ENCODE results near the gene SCN10A.
A peak's percentile ranks its signal among the peaks of the same experiment; 100 is the strongest.

The SCN10A gene

DNA sequence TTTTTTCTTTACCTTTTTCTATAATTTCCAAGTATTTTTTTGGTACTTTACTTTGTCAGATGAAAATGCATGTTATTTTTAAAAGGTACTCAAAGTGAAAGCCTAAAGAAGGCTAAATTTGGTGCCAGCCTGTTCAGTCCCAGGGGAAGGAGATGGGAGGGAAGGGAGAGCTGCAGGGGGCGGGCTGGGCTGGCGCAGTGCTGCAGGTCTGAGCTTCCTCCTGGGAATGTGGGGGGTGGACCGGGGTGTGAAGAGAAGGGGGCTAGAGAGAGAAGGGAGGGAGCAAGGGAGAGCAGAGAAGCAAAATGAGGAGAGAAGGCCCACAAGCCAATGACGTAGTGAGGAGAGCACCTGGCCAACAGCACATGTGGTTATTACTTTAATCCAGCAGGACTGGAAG, 95.6 kb downstream of the SCN10A start:
- DNase-seq (ENCODE audit: low read depth) = no peak

DNA sequence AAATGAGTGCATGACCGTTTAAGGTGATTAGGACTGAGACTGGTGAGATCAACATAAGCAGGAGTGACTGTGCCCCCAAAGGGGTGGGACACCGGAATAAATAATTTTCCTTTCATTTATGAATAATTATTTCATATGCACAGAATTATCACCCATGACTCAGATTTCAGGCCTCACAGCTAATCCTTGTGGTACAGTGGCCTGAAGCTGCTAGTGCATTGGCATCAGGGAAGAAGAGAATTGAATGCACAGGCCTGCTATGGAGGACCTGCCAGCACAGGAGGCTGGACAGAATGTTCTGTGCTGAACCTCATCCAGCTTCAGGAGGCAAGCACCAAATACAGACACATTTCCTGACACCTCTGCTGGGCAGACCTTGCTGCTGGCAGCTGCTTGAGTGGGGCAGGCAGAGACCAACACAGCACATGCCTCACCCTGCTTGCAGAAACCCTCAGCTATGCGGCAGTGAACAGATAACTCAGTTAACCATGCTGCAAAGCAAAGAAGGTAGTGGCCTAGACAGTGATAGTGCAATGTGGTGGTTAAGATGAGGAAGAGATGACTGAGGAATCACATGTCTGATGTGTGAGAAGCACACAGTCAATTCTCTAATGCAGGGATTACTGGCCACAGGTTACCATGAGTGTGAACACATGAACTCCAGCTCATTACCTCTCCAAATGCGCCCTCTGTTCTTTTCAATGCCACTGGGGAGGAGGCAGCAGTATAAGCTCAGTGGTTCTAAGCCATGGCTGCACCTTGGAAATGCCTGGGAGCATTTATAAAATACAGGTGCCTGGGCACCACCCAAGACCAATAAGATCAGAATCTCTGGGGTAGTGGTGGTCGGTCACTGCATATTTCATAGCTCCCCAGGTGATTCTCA, 98.4 kb downstream of the SCN10A start:
- no peak for DNase-seq (ENCODE audit: low read depth)

DNA sequence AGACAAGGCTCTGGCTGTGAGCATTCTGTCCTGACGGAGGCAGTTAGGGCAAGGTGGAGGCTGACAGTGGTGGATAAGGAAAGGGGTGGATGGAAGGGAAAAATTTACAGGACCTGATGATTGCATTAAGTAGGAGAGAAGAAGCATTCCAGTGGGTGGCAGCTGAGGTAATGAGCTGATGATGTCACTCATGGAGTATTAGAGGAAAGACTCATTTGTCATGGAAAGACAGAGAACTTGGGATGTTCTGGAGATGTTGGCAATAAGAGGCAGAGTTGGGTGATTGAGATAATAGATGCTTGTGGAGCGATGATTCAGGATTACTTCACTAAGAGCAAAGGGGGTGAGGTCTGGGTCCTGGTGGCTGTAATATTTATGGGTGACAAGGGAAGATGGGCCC, 102.9 kb downstream of the SCN10A start:
- no peak for DNase-seq (ENCODE audit: low read depth)

DNA sequence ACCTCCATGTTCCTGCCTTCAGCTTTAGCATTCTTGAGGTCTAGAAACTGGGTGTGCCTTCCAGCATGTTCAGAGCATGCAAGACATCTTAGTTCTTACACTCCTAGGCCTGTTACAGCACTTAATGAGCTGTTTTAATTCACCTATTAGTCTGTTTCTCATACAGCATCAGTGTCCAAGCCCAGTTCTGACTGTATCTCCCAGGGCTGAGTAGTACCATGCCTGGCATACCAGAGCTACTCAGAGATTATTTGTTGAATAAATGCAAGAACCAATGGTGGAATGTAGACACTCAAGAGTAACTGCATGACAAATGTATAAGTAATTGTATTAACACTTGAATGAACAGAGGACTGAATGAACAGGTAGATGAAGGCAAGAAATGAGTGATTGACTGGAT, 104.7 kb downstream of the SCN10A start:
- DNase-seq (ENCODE audit: low read depth) = no peak

DNA sequence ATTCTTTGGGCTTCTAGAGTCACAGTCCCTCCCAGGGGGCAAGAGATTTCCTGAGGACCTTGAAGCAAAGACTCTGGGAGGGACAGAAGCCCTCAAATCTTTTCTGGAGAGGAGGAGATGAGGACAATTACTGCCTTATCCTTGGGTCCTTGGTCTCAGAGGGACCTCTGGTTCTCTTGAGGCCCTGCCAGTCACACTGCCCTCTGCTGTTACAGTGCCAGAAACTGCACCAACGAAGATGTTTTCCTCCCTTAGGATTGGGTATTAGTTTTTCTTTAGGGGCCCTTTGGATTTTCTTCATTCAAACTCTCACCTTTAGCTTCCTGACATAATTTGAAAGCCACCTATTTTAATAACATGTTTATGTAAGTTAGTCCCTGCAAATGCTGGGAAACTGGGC, 108.3 kb downstream of the SCN10A start:
- no peak for DNase-seq (ENCODE audit: low read depth)

DNA sequence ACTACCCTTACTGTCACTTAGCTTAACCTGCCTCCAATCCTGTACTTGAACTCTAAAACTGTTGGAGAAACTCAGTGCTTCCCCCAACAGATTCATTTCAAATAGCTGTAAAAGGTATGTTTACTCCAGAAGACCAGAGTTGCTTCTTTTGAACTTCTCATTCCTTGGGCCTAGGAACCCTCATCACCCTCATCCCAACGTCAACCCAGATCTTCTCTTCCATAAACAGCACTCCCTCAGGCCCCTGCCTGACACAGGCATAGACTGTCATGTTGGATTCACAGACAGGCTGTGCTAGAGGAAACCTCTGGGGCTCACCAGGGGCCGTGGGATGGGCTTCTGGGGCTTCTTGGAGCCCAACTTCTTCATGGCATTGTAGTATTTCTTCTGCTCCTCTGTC, 109.1 kb downstream of the SCN10A start:
- DNase-seq (ENCODE audit: low read depth) = no peak

DNA sequence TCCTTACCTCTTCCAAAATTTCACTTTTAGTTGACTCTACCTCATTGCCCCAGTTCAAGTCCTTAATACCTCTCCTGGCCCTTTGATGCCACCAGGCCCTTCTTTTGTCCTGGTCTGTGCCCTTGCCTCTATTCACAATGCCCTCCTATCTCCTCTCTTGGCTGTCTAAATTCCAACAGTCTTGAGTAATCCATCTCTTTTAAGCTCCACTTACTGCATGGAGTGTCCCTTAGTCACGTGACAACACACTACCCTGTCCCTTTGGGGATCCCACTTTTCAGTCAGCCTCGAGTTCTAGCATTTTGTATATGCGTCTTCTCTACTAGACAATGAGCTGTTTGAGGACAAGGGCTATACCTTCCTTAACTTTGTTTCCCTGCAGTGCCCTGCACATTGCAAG, 113.8 kb downstream of the SCN10A start:
- no peak for DNase-seq (ENCODE audit: low read depth)

DNA sequence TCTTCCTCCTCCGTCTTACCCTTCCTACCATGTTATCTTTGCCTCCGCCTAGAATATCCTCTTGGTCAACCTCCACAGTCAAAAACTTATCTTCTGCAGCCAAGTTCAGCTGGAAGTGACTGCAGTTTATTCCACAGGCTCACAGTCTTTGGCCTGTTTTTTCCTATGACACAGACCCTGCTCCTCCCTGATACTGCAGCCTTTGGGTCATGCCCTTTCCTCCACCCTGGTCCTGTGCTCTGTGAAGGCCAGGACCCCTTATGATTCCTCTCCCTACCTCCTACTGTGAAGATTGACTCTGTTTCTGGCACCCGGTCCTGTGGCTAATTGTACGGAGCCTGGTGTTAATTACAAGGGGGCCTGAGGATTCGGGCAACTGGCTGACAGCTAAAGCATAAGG, 117.3 kb downstream of the SCN10A start:
- DNase-seq (ENCODE audit: low read depth) = no peak

DNA sequence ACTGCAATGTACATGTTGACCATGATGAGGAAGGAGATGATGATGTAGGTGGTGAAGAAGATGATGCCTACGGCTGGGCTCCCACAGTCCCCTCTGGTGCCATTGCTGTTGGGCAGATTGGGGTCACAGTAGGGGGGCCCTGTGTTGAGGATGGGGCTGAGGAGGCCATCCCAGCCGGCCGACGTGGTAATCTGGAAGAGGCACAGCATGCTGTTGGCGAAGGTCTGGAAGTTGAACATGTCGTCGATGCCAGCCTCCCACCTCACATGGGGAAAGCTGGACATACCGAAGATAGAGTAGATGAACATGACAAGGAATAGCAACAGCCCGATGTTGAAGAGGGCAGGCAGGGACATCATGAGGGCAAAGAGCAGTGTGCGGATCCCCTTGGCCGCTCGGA, 118.0 kb downstream of the SCN10A start:
- no peak for DNase-seq (ENCODE audit: low read depth)

DNA sequence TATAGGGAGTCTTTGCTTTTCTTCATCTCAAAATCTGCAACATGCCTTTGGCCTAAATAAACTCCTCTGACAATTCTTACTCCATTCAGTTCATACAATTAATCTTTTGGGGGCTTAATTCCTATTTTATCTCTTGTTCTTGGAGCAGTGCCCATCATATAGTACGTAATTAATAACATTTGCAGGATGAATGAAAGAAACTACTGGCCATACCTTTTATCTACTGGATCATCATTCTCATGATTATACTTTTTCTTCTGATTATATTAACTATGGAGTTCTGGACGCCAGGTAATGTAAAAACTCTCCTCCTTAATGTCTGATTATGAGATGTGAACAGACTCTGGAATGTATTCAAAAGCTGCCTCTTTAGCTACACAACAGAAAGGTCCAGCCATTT, 120.0 kb downstream of the SCN10A start:
- DNase-seq (ENCODE audit: low read depth) = no peak

DNA sequence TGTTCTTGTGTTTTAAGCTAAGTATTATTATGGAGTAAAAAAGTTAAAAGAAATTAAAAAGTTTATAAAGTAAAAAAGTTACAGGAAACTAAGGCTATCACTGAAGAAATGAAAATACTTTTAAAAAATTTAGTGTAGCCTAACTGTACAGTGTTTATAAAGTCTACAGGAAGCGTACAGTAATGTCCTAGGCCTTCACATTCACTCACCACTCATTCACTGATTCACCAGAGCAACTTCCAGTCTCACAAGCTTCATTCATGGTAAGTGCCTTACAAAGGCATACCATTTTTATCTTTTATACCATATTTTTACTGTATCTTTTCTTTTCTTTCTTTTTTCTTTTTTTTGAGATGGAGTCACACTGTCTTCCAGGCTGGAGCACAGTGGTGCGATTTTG, 125.8 kb downstream of the SCN10A start:
- no peak for DNase-seq (ENCODE audit: low read depth)

DNA sequence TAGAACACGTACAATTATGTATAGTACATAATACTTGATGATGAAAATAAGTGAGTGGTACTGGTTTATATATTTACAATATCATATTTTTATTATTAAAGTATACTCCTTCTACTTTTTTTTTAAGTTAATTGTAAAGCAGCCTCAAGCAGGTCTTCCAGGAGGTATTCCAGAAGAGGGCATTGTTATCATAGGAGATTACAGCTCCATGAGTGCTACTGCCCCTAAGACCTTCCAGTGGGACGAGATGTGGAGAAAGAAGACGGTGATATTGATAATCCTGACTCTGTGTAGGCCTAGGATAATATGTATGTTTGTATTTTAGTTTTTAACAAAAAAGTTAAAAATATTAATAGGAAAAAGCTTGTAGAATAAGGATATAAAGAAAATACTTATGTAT, 126.2 kb downstream of the SCN10A start:
- no peak for DNase-seq (ENCODE audit: low read depth)

DNA sequence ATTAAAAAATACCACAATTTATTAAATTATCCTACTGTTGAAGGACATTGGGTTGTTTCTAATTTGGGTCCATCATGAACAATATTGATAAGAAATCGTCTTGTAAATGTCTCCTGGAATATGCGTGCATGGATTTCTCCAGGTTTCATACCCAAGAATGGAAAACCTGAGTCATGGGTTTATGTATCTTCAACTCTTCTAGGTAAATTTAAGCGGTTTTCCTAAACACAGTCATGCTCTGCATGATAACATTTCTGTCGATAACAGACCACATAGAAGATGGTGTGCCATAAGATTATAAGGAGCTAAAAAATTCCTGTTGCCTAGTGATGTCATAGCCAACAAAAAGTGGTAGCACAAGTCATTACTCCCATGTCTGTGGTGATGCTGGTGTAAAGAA, 126.7 kb downstream of the SCN10A start:
- DNase-seq (ENCODE audit: low read depth) = no peak

DNA sequence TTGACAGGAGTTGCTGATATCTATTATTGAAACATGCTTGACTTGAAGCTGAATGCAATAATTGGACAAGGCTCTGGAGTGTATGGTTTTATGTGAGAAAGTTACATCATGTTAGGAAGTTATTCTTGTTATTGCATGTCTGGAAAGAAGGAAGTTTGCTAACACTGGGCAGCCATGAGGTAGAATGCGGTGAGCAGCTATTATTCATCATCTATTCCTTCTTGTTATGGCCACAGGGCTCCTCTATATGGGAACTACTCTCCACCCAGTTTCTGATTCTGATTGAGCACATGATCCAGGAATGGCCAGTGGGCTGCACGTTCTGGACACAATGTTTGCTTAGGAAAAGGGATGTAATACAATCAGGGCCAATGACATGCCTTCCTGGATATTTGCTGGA, 128.7 kb downstream of the SCN10A start:
- DNase-seq (ENCODE audit: low read depth) = no peak

DNA sequence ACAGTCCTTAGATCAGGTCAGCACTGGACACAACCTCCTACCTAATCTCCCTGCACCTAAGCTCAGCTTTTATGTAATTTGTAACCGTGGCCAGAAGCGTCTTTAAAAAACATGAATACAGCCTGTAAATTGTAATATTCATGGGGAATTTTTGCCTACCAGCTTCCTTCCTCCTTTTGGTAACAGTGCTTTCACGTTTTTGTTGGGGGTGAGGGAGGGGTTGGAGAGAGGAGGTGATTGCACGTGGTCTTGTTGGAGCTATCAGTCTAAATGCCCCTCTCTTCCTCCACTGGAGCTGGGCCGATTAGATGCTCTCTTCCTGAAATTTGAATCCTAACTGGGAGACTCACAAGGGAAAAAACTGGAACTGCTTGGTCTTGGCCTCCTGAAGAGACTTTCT, 131.5 kb downstream of the SCN10A start:
- no peak for DNase-seq (ENCODE audit: low read depth)

DNA sequence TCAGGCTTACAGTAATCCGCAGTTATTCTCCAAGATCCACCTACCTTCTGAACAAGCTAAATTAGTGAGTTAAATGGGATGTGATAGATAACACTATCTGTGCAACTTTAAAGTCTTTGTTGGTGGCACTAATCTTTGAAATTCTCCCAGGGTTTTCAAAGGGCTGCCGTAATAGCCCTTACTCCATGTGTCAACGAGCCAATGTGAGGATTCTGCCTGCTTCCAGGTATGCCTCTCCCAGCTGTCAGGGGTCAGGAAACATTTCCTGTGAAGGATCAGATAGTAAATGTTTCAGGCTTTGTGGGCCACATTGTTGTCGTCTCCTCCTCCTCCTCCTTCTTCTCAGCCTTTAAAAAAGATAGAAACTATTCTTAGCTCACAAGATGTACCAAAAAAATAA, 146.3 kb downstream of the SCN10A start:
- DNase-seq (ENCODE audit: low read depth) = no peak

DNA sequence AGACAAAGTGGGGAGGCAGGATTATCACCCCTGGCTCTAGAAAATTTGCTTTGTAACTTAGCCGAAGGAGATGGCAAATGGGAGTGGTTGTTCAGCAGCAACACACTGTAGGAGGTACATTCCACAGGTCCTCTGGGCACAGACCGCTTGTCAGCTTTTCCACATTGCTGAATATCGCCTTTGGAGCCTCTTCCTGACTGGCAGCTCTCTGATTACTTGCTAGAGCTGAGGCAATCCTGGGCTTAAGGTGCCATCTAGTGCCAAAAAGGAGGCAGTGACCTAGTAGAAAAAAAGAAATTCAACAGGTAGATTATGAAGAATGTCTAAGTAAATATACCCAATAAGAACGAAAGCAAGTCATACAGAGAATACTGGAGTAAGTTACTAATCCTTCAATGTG, 153.5 kb downstream of the SCN10A start:
- no peak for DNase-seq (ENCODE audit: low read depth)

DNA sequence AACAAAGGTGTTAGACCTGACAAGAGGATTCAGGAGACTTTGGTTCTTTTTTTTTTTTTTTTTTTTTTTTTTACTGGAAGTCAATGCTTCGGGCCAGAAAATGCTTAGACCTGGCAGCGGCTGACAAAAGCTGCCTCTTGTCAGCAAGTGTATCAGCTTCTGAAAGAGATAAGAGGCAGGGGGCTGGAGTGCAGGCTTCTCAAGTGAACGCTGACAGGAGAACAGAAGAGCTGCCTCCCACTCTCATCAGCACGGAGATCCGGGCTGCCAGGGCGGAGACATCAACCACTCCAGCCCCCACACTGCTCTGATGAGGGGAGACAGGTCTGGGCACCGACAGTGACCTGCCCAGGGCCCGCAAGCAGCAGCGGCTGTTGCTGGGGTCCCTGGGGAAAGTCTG, 157.2 kb downstream of the SCN10A start:
- DNase-seq (ENCODE audit: low read depth) = no peak

DNA sequence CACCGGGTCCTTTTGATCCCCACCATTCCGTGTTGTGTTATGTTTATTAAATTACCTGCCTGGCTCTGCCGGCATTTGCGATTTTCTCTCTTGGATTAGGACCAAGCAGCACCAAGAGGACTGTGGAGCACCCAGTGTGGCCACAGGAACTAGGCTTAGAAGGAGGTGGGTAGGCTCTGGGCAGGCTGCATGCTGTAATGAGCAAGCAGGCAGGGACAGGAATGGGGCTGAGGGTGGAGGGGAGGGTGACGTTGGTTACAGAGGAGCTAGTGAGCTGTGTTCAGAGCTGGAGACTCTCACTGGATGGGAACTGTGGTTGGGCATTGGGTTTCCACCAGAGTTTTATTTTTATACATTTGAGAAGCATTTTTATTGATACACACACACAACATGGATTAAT, 158.6 kb downstream of the SCN10A start:
- DNase-seq (ENCODE audit: low read depth) = no peak

DNA sequence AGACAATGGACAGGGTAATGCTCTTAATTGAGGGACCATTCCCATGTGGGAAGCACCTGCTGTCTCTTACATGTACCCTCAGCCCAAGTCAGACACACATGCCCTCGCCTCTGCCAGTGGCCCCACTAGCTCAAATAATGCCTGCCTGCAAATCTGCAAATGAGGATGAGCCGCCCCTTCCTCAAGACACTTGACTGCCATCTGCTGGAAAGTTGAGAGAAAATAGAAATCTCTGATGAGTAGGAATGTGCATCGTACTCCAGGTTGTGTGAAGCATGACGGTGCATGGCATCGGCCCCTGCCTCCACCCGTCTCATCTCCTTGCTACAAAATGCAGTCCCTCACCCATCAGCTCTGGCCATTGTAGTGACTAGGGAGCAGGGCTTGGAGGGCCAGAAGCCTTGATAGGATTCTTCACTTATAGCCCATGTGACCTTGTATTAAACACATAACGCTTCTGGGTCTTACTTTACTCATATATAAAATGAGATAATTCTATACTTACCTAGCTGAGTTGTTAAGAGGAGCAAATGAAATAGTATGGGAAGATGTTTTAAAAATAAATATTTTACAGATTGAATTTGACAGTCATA, 160.2 kb downstream of the SCN10A start:
- no peak for DNase-seq (ENCODE audit: low read depth)

DNA sequence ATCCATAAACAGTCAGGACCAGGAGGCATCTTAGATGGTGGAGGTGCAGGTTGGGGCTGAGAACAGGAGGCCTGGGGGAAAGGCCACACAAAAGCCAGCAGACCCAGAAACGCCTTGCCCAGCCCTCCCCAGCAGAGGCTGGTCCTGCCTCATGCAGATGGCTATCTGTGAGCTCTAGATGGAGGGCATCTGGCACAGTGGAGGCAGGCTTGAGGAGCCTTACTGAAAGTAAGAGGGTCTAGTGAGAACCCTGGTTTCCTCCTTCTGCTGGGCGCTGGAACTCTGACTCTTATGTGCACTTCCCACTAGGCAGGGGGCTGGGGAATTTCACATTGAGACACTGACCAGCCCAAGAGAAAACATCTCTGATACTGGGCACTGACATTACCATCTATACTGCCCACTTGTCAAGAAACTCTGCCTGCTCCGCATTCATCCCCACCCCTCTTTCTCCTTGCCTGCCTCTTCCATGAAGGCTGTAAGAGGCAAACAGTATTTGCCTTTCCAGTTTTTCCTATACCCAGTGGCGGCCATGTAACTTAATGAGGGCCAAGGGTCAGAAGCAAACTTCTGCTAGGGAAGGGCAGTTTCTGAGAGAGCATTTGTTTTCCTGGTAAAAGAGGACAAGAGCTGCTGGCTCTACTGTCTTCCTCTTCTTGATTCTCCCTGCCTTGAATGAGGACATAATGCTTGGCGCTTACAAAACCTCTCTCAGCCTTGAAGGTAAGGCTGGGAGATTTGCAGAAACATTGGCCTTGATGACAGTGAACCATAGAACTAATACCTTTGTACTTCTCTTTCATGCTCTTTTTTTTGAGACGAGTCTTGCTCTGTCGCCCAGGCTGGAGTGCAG, 162.1 kb downstream of the SCN10A start:
- no peak for DNase-seq (ENCODE audit: low read depth)

DNA sequence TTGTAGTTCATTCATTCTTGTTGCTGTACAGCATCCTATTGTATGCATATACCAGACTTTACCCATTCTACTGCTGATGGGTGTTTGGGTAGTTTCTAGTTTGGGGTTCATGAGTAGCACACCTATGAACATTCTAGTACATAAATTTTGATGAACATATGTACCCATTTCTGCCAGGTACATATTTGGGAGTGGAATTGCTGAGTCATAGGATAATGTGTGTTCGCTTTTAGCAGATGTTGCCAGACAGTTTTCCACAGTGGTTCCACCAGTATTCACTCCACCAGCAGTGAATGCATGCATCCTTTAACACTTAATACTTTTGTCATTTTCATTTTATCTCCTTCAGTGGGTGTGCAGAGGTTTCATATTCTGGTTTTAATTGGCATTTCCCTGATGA, 163.1 kb downstream of the SCN10A start:
- no peak for DNase-seq (ENCODE audit: low read depth)

DNA sequence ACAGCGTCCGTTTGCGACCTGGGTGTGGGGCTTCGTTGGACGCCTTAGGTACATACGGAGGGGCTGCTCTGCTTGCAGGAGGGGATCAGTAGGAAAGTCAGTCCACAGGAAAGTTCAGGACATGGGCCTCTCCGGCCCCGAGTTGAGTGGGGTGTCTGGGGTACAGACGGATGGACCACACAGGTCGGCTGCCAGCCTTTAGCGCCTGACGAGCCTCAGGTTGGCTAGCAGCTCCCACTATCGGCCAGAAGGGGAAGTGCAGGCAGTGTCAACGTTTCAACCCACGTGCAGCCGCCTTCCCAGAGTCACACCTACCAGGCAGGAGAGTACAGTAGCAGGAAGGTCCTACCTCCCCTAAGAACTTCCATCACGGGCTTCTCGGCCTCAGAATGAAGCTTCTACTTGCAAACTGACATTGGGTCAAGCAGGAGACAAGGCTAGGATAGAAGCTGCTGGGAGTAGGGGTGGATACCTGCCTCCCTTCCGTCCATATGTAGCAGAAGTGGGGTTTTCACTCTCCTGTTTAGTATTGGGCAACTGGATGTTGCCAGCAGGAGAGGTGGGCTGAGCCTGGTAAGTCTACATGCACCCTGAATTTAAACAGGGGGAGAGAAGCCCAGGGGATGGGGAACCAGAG, 164.7 kb downstream of the SCN10A start:
- peak; percentile 54 for DNase-seq (ENCODE audit: low read depth)

Measured in activated T-cell treated with anti-CD3 and anti-CD28 coated beads for 1 hour (primary cell).